NCI-H146 treated with DMSO at 0.1 percent for 48 hours (cell line): ENCODE results near the gene PCBD1.

Experiments
- DNase-seq: peaks from one replicate; lab custom pipeline; 2025; ENCODE audit not compliant: unreplicated experiment; lab: John Stamatoyannopoulos, UW

The PCBD1 gene

DNA sequence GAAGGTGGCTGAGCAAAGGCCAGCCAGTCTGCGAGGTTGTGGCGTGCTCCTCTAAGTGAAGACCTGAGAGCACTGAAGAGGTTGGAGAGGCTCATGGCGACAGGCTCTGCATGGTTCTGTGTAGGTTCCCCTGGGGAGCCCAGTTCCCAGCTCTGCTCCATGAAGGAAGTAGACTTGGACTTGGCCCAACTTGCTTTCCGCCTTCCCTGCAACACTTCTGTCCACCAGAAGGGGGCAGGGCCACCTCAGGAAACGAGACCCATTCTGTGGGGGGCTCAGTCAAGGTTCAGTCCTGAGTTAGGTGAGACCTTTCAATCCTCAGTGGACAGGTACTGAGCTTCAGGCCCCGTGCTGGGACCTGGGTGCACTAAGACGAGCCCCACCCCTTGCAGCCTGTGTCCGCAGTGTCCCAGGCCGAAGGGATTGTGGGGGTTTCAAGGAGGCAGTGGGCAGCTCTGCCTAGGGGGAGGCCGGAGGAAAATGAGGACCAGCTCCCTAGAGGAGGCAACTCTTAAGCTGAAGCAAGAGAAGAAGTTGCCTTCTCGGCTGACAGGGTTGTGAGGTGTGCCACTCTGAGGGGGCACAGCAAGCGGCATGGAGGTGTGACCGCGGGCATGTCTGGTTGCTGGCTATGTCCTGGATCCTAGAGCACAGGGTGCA, 15.0 kb upstream of the PCBD1 start:
- DNase-seq, result peak; percentile 38

DNA sequence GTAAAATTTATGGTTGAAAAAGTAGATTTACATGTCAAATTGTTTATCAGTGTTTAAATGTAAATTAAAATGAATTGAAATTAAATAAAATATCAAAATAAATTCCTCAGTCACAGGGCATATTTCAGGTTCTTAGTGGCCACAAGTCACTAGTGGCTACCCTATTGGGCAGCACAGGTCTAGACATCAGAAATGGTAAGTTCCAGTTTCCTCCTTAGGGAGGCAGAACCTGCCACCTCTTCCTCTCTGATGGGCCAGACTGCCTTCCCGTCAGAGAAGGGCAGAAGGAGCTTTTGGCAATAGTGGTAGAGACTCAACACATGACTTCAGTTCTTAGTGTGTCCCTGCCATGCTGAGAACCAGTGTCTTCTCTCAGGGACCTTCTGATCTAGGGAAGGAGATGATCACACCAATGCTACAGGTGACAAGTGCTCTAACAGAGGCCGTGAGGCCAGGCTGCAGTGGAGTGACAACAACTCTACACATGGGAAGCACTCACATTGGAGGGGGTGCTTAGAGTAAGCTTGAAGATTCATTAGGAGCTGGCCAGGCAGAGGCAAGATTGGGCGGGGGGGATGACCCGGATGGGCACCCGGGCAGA, 14.4 kb upstream of the PCBD1 start:
- DNase-seq, result no peak

DNA sequence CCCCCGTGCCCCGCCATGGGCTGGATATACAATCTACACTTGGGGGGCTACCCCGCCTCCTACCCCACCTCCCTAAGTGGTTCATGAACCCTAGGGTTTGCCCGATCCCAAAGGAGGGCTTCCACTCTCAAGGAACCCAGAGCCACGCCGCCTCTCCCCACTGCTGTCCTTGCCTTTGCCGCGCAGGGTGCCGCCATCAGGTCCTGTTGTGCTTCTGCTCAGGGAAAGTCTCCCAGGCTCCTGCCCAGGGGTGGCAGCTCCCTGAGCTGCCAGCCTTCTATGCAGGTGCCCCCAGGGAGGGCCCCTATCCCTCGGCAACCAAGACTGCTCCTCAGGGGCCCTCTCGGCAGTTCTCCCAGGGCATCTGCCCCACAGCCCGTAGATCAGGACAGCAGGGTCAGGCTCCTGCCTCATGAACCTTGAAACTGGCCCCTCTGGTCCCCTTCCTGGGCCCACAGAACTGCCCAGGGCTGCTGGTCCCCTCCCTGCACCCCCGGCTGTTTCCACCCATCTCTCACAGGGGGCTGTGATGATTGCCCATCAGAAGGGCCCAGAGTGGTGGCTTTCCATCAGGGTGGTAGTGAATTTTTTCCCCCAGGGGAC, 13.0 kb upstream of the PCBD1 start:
- DNase-seq, result no peak

DNA sequence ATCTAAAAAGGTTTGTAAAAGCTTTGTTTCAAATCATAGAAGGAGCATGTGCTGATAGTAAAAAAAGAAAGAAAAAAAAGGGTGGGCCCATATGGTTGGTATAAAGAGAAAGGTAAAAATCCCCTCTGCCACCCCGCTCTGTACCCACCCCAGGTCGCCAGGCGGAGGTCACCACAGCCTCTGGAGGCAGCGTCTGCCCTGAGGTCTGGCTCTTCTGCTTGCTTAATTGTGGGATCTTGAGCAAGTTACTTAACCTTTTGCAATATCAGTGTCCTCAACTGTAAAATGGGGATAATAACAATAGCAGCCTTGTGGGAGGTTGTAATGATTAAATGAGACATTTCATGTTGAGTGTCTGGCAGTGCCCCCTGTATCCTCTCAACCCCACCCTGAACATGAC, 10.7 kb upstream of the PCBD1 start:
- DNase-seq, result no peak

DNA sequence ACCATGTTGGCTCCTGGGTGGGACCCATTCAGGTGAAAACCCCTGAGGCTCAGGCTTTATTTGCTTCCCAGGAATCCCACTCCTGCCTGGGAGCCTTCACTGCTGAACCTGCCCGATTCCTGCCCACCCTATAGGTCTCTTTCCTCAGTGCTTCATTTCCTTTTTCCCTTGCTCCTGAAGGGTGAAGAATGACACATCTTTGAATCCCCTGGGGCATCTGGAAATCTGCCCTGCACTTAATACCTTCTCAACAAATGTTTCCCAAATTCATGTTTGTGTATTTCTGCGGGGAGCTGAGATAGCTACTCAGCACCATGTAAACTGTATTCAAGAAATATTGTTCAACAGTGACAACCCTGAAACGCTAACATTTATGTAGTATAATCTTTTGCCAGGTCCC, 10.3 kb upstream of the PCBD1 start:
- no peak for DNase-seq

DNA sequence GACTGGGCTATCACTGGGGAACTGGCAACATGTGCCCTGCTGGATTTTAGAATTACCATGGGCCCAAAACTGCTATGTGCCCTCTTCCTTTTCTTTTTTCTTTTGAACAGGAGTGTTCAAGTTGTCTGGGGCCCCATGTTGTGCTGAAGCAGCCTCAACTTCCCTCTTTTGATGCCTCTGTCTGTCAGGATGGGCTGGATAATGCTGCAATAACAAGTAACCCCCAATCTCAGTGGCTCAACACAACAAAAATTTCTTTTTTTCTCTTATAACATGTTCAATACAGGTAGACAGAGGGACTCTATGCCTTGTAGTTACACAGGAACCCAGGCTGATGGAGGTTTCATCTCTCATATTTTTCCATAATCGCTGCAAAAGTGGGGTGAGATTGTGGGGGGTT, 8.2 kb upstream of the PCBD1 start:
- DNase-seq, result no peak

DNA sequence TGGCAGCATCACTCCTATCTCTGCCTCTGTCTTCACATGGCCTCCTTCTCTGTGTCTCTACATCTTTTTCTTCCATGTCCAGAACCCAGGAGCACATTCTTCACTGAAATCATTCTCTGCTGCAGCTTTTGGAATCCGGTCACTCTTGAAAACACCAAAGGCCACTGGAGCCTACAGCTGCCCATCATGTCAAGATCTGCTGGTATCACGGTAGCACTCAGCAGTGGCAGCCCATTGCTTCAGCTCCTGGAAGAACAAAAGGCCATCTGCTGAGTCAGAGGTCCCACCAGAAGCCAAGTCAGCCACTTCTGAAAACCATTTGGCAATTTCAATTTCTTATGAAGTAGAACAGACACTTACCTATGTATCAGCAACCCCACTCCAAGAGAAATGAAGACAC, 6.1 kb upstream of the PCBD1 start:
- no peak for DNase-seq

DNA sequence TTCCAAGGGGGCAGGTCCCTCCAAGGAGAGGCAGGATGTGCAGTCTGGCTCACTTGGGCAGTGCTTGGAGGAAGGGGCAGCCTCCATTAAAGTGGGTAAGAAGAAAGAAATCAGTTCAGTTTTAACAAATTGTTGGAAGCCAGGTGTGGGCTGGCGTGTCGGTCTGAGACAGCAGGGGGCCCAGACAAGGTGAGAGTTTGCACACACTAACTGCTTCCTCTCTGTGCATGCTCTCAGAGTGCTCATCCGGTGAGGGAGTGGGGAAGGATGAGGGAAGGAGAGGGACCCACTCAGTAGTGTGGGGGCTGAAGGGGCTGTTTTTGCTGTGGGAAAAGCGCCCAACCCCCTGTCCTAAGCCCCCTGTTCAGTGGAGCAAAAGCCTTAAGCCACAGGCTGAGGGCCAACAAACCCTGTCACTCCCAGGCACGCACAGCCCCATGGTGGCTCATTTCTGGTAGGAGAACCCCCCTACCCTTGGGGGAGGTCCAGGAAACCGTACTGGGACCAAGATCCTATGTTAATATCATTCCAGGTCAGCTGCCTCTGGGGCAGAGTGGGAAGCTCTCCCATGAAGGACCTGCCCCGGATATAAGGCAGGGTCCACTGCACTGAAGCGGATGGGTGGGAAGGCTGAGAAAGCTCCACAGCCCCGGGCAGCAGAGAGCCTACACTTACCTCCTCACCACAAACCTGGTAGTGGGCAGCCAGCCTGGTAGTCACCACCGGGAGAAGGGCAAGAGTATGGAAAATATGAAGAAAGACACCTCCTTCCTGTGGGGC, 5.1 kb upstream of the PCBD1 start:
- DNase-seq, result peak; percentile 3

DNA sequence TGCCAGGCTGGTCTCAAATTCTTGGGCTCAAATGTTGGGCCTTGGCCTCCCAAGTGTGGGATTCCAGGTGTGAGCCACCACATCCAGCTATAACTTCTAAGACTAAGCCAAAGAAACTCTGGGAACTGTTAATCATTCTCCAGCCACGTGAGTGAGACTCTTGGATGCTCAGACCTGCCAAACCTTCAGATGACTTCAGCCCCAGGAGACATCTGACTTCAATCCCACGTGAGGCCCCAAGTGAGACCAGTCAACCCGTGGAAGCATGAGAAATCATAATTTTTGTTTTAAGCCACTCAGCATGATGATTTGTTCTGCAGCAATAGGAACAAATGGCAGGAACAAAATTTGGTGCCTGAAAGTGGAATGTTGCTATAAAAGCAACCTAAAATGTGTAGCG, 4.3 kb upstream of the PCBD1 start:
- DNase-seq, result no peak

DNA sequence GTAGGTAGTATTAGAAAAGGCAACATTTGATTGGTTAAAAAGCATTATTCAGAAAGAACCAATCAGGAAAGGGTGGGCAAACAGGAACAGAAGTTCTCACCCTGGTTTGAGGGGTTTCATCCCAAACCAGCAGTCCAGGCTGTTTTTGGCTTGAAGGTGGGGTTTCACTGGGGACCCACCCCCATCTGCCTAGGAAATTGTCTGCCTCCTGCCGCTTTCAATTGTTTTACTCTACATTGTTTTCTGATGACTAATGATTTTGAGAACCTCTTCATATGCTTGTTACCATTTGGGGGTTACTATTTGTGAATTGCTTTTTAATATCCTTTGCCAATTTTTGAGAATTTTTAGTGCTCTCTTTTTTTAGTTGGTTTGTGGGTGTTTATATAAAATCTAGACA, 3.3 kb upstream of the PCBD1 start:
- DNase-seq, result no peak

DNA sequence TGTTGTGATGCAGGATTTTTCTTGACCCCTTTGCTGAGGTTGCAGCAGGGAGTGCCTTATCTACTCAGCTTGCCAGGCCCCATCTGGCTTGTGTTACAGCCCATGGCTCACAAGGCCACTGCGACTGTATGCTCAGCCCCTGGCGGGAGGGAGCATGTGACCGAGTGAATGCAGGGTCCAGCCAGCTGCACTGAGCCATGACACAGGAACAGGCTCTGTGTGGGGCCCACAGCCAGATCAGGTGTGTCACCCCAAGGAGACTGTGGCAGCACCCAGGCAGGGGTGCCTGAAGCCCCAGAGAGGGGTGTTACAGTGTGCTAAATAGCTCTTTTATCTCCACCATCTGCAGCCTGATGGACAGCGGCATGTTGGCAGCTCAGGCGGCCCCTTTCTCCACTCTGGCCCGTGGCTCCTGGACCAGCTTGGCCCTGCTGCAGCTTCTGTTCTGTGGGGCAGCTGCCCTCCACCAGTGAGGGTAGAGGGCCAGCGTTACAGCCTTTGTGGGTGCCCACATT, 2.6 kb upstream of the PCBD1 start:
- peak; percentile 3 for DNase-seq

DNA sequence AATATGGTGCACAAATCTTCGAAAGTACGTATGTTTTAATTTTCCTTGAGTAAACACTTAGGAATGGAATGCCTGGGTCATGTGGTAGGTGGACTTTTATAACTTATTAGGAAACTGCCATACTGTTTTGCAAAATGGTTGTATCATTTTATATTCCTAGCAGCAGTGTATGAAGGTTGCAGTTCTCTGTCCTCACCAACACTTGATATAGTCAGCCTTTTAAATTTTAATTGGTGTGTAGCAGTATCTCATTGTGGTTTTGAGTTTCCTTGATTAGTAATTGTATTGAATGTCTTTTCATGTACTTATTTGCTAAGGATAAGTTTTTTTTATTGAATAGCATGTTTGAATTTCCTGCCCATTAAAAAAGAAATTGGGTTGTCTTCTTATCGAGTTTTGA, 926 bp upstream of the PCBD1 start:
- DNase-seq, result no peak

DNA sequence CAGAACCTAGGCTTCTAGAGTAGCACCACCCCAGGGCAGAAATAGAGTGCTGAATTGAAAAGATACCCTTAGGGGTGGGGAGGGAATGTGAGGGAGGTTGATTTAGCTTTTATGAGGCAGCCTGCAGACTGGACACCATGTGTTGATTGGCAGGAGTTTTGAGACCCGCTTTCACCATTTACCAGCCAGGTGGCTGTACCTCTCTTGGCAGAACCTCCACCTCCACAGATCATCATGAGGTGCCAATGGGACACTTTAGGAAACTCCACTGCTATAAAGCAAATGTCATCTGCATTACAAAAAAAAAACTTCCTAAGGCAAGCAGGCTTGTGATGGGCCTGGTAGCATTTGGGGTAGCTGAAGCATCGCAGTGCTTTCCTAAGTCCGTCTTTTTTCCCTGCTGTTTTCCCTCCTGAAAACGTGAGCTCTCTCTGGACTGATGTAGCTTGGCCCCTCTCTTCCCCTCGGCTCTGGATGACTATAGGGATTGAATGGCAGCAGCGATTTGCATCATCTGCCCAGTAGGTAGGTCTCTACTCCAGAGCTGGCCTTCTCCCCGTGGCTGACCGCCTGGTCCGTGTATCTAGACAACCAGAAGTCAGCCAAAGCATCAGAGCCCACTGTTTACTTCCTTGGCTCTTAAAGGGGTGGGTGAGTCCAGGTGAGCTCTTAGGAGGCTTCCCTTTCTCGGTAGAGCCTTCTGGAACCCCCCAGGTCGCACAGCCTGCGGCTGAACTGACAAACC, 1.3 kb downstream of the PCBD1 start:
- DNase-seq, result no peak

DNA sequence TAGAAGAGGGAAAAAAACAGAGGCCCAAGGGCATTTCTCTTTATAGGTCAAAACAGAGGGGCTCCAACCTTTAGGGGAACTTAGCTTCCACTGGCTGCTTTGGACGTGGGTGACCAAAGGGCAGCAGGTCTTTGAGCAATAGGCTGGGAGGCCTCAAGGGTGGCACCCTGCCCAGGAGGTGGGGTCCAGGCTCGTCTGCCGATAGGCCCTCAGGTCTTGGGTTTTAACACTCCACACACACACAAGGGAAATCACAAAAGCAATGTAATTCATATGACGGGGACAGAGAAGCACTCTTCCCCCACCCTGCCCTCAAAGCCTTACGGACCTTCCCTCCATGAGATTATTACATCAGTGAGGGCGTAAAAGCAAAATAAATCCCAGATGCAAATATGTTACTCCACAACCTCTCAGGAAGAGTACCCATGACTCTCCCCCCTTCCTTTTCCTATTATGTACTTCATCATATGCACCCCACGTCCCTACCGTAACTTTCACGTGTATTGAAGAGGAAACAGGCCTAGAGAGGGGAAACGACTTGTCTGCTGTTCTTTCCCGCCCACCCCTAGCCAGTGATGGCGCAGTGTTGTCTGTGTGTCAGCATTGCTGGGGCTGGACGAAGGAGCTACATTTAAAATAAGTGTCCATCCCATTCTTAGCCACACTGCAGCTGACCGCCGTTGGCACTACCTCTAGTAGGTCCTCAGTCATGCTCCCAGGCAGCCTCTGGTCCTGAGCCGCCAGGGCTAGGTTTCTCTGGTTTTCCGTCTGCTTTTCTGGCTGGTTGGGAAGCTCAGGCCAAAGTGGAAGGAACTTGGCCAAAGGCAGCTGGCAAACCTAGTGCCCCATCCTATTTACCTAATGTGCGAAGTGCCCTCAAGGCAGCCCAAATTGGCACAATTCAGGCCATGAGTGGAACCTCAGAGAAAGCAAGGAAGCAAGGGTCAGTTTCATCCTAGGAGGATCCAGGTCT, 2.1 kb downstream of the PCBD1 start:
- DNase-seq, result no peak

DNA sequence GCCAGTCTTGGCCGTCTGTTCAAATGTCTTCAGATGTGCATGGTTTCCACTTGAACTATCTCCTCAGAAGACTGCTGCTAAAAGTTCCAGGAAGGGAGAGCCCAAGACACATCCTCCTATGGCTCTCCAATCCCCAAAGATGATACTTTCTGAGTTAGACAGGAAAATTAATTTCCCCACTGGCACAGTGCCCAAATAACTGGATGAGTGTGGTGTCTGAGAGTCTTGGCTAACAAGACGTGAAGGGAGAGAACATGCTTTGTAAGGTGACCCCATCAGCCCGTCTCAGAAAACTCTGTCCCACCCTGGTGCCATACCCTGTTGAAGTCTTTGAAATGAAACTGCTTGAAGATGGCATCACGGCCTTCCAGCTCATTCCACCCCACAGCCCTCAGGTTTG, 2.9 kb downstream of the PCBD1 start:
- no peak for DNase-seq

DNA sequence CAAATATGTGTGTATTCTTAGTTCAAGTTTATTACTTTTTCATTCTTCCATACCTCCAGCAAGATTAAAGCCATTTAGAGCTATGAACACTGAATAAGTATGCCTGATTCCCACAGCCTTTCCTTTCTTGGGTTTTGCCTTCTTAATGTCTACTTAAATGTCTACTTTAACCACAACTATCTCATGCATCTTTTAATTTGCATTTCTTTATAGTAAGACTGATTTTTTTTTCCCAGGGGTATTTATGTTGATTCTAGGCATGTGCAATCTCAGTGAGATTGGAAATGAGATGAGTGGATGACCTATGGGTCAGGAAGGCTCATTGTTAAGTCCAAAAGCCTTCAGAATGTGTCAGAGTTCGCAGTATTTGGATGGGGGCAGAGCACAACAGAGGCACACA, 3.6 kb downstream of the PCBD1 start:
- DNase-seq, result no peak

DNA sequence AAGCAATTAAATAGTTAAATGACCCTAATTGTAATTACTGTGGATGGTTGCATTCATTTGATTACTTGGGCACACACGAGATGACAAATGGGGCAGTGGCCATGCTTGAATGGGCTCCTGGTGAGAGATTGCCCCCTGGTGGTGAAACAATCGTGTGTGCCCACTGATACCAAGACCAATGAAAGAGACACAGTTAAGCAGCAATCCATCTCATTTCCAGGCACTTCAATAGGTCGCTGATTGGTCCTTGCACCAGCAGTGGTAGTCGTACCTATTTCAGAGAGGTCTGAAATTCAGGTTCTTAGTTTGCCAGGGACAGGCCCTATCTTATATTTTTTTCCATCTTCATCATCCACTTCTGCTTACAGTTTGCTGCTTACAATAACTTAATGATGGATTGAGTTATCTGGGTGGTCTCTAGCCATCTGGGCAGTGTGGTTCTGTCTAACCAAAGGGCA, 8.3 kb downstream of the PCBD1 start:
- DNase-seq, result peak; percentile 35

DNA sequence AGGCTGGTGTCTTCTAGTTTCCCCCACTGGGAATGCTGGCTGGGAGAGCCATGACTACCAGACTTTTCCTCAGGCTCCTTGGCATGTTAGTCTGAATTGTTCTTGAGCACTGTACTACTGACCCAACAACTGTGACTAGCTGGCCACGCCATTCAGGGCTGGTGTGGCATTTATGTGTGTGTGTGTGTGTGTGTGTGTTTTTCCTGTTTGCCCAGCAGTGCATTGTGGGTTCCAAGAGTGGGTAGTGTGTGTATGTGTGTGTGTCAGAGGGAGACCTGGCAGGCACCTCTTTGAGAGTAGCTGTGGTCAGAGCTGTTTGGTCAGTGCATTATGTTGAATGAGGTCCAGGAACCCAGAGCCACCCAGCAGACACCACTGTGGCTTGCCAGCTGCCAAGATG, 9.2 kb downstream of the PCBD1 start:
- no peak for DNase-seq

DNA sequence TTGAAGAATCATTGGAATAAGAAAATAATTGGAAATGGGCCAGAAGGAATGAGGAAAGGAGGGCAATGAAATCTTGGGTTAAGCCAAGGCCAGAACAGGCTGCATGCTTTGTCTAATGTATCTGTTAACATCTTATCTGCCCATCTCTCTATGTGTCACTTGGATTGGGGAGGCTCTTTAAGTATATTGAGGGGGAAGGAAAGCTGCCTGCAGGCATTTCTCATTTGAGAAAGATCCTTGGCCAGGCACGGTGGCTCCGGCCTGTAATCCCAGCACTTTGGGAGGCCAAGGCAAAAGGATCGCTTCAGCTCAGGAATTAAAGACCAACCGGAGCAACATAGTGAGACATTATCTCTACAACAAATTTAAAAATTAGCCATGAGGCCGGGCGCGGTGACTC, 14.3 kb downstream of the PCBD1 start:
- no peak for DNase-seq

DNA sequence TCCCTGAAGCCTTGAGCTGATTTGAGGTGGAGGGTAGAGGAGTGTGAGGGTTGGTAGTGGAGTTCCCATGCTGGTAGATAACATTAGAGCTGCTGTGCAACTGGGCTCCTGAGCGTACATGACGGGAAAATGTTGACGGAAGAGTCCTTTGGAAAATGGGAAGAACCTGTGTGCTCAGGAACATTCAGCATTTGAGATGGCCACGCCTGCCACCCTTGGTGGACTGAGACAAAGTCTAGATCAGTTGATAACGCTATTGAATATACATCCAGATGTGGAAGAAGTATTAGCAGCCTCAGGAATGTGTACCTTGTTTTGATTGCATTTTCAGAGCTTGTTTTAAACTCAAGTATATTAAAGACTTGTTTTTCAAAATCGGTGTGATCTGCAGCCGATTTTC, 16.1 kb downstream of the PCBD1 start:
- no peak for DNase-seq
